ENCODE measurements around the gene STK32B. TPM values are rescaled to one million over a fixed set of nuclear protein-coding genes. Genes with fewer than 3 reads are reported as not detected.

The STK32B gene
- total RNA-seq, 4 donors from 2014 or later, result 2.4 to 3.9 (median 3.1) TPM

GRCh38 chr4:5387457-5387856 lies 336.2 kb downstream of the STK32B start:
- TF ChIP-seq, protein P1, sequence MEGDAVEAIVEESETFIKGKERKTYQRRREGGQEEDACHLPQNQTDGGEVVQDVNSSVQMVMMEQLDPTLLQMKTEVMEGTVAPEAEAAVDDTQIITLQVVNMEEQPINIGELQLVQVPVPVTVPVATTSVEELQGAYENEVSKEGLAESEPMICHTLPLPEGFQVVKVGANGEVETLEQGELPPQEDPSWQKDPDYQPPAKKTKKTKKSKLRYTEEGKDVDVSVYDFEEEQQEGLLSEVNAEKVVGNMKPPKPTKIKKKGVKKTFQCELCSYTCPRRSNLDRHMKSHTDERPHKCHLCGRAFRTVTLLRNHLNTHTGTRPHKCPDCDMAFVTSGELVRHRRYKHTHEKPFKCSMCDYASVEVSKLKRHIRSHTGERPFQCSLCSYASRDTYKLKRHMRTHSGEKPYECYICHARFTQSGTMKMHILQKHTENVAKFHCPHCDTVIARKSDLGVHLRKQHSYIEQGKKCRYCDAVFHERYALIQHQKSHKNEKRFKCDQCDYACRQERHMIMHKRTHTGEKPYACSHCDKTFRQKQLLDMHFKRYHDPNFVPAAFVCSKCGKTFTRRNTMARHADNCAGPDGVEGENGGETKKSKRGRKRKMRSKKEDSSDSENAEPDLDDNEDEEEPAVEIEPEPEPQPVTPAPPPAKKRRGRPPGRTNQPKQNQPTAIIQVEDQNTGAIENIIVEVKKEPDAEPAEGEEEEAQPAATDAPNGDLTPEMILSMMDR (IDR thresholded peaks at IDR 0.05), result no peak
- DNase-seq (ENCODE audit: low spot score) (no peak), ATAC-seq (ENCODE audit: low FRiP score) (no peak)

DNA sequence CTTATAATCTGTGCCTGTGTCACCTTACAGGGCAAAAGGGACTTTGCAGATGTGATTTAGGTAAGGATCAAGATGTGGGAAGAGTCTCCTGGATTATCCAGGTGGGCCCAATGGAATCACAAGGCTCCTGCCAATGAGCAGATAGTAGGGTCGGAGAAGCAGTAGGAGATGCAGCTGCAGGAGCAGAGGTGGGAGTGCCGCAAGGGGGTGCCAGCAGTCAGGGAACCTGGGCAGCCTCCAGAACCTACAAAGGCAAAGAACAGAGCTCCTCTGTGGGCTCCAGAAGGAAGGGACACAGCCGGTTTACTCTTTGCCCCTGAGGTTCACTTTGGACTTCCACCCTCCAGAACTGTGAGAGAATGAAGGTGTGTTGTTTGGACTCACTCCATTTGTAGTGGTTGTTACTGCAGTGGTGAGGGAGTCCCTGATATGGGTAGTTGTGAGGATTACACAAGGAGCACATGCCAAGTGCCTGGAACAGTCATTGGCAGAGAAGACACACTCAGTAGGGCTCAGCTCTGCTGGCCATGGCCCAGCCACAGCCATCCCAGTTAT lies 338.6 kb downstream of the STK32B start:
- TF ChIP-seq, protein P1 (IDR thresholded peaks at IDR 0.05), result no peak
- ATAC-seq (ENCODE audit: low FRiP score), result no peak
- no peak for DNase-seq (ENCODE audit: low spot score)

GRCh38 chr4:5391492-5391891 lies 340.2 kb downstream of the STK32B start:
- DNase-seq (ENCODE audit: low spot score) (no peak), ATAC-seq (ENCODE audit: low FRiP score) (no peak)
- TF ChIP-seq, protein P1 (IDR thresholded peaks at IDR 0.05), result no peak

GRCh38 chr4:5393911-5394513 lies 342.7 kb downstream of the STK32B start:
- ATAC-seq (ENCODE audit: low FRiP score) (no peak), DNase-seq (ENCODE audit: low spot score) (no peak)
- TF ChIP-seq, protein P1 (IDR thresholded peaks at IDR 0.05), result no peak

GRCh38 chr4:5395781-5396180 lies 344.5 kb downstream of the STK32B start:
- TF ChIP-seq, protein P1 (IDR thresholded peaks at IDR 0.05), result no peak
- DNase-seq (ENCODE audit: low spot score) (no peak), ATAC-seq (ENCODE audit: low FRiP score) (no peak)

GRCh38 chr4:5398056-5398455 lies 346.8 kb downstream of the STK32B start:
- DNase-seq (ENCODE audit: low spot score) (no peak), ATAC-seq (ENCODE audit: low FRiP score) (no peak)
- TF ChIP-seq, protein P1 (IDR thresholded peaks at IDR 0.05), result no peak

- ATAC-seq (ENCODE audit: low FRiP score) (no peak), DNase-seq (ENCODE audit: low spot score) (no peak)
- TF ChIP-seq, protein P1 (IDR thresholded peaks at IDR 0.05), result no peak
Measured at GRCh38 chr4:5399124-5399523, 347.8 kb downstream of the STK32B start.

Measured in omental fat pad (tissue), 4 donors.